ENCODE data around the gene OGFOD2.
A peak's percentile ranks its signal among the peaks of the same experiment; 100 is the strongest.

Gene OGFOD2

GRCh38 chr12:122974892-122975789 lies at the start of gene OGFOD2:
OGFOD2 (plus strand) TSS chr12:122975244; CDS start chr12:122975252, 8 bp downstream.
- peak within 1 kb of the TSS; percentile 99 for H2AFZ ChIP-seq (ENCODE audit: low read length, unreplicated experiment)
- peak within 1 kb of the TSS; percentile 99 for H3K4me3 ChIP-seq (ENCODE audit: low read depth, low read length)
- H3K27ac ChIP-seq (ENCODE audit: low read depth, low read length), result peak within 1 kb of the TSS; percentile 94
- peaks cover 29% of the 10 kb centered on the region for H3K4me1 ChIP-seq (ENCODE audit: control insufficient read depth, insufficient read depth, low read length, unreplicated experiment)
- peaks cover 44% of the 10 kb centered on the region for H3K79me2 ChIP-seq (ENCODE audit: control insufficient read depth, insufficient read depth, low read length, unreplicated experiment)
- no peaks in the 10 kb centered on the region for H3K36me3 ChIP-seq (ENCODE audit: insufficient read depth, low read length)
- H3K27me3 ChIP-seq (ENCODE audit: insufficient read depth, low read length), result no peaks in the 10 kb centered on the region

GRCh38 chr12:122927756-122928403 lies 47.2 kb upstream of the OGFOD2 start:
- Histone ChIP-seq H3K79me2 (ENCODE audit: control insufficient read depth, insufficient read depth, low read length, unreplicated experiment) (no peaks in the 10 kb centered on the region), H3K4me3 (ENCODE audit: low read depth, low read length) (no peak overlapping the region), H3K27me3 (ENCODE audit: insufficient read depth, low read length) (no peaks in the 10 kb centered on the region), H3K27ac (ENCODE audit: low read depth, low read length) (no peak overlapping the region), H2AFZ (ENCODE audit: low read length, unreplicated experiment) (no peak overlapping the region), H3K4me1 (ENCODE audit: control insufficient read depth, insufficient read depth, low read length, unreplicated experiment) (no peaks in the 10 kb centered on the region), H3K36me3 (ENCODE audit: insufficient read depth, low read length) (no peaks in the 10 kb centered on the region)

DNA sequence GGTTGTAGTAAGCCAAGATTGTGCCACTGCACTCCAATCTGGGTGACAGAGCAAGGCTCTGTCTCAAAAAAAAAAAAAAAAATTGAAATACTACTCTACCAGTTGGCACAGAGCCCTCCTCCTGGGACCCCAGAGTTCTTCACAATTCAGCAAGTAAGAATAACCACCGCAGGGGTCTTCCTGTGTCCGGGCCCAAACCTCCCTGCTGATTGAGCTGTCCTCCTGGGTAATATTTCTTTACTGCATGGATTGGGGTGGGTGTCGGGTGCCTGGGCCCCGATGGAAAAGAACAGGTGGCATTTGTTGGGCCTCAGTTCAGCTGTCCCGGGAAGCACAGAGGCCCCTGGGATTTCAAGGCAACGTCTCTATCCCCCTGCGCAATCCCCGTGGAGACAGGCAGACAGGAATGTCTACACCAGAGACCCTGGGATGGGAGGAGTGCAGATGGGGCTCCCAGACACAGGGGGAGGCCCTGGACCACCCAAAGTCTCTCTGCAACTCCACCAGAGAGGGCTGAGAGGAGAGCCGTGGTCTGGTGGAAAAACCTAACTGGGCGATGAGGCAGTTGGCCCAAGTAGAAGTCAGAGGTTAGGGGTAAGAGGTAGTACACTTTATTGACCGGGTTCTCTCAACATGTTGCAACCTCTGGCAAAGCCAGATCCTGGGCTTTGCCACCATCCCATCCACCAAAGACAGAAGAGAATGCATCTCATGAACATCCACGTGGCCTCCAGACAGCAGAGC lies 46.5 kb upstream of the OGFOD2 start:
- Histone ChIP-seq H3K4me1 (ENCODE audit: control insufficient read depth, insufficient read depth, low read length, unreplicated experiment) (no peaks in the 10 kb centered on the region), H3K79me2 (ENCODE audit: control insufficient read depth, insufficient read depth, low read length, unreplicated experiment) (no peaks in the 10 kb centered on the region), H3K36me3 (ENCODE audit: insufficient read depth, low read length) (no peaks in the 10 kb centered on the region)

GRCh38 chr12:122929148-122929538 lies 45.9 kb upstream of the OGFOD2 start:
- Histone ChIP-seq H3K36me3 (ENCODE audit: insufficient read depth, low read length) (no peaks in the 10 kb centered on the region), H3K4me3 (ENCODE audit: low read depth, low read length) (no peak overlapping the region), H3K27me3 (ENCODE audit: insufficient read depth, low read length) (no peaks in the 10 kb centered on the region), H3K79me2 (ENCODE audit: control insufficient read depth, insufficient read depth, low read length, unreplicated experiment) (no peaks in the 10 kb centered on the region), H3K4me1 (ENCODE audit: control insufficient read depth, insufficient read depth, low read length, unreplicated experiment) (no peaks in the 10 kb centered on the region), H2AFZ (ENCODE audit: low read length, unreplicated experiment) (no peak overlapping the region), H3K27ac (ENCODE audit: low read depth, low read length) (no peak overlapping the region)

More for the DNA sequence above, 46.5 kb upstream of the OGFOD2 start:
- H3K4me3 ChIP-seq (ENCODE audit: low read depth, low read length), result no peak overlapping the region
- H2AFZ ChIP-seq (ENCODE audit: low read length, unreplicated experiment), result no peak overlapping the region
- no peaks in the 10 kb centered on the region for H3K27me3 ChIP-seq (ENCODE audit: insufficient read depth, low read length)
- H3K27ac ChIP-seq (ENCODE audit: low read depth, low read length), result no peak overlapping the region

GRCh38 chr12:122929812-122930211 lies 45.2 kb upstream of the OGFOD2 start:
- H3K79me2 ChIP-seq (ENCODE audit: control insufficient read depth, insufficient read depth, low read length, unreplicated experiment), result no peaks in the 10 kb centered on the region
- H2AFZ ChIP-seq (ENCODE audit: low read length, unreplicated experiment), result no peak overlapping the region
- H3K27ac ChIP-seq (ENCODE audit: low read depth, low read length), result no peak overlapping the region
- H3K36me3 ChIP-seq (ENCODE audit: insufficient read depth, low read length), result no peaks in the 10 kb centered on the region
- H3K4me3 ChIP-seq (ENCODE audit: low read depth, low read length), result no peak overlapping the region
- no peaks in the 10 kb centered on the region for H3K27me3 ChIP-seq (ENCODE audit: insufficient read depth, low read length)
- H3K4me1 ChIP-seq (ENCODE audit: control insufficient read depth, insufficient read depth, low read length, unreplicated experiment), result no peaks in the 10 kb centered on the region

GRCh38 chr12:122932207-122932606 lies 42.8 kb upstream of the OGFOD2 start:
- no peaks in the 10 kb centered on the region for H3K27me3 ChIP-seq (ENCODE audit: insufficient read depth, low read length)
- H3K79me2 ChIP-seq (ENCODE audit: control insufficient read depth, insufficient read depth, low read length, unreplicated experiment), result no peaks in the 10 kb centered on the region
- H2AFZ ChIP-seq (ENCODE audit: low read length, unreplicated experiment), result no peak overlapping the region
- H3K4me3 ChIP-seq (ENCODE audit: low read depth, low read length), result no peak overlapping the region
- no peaks in the 10 kb centered on the region for H3K36me3 ChIP-seq (ENCODE audit: insufficient read depth, low read length)
- H3K4me1 ChIP-seq (ENCODE audit: control insufficient read depth, insufficient read depth, low read length, unreplicated experiment), result no peaks in the 10 kb centered on the region
- no peak overlapping the region for H3K27ac ChIP-seq (ENCODE audit: low read depth, low read length)

- Histone ChIP-seq H3K27ac (ENCODE audit: low read depth, low read length) (no peak overlapping the region), H3K27me3 (ENCODE audit: insufficient read depth, low read length) (no peaks in the 10 kb centered on the region), H3K4me1 (ENCODE audit: control insufficient read depth, insufficient read depth, low read length, unreplicated experiment) (no peaks in the 10 kb centered on the region), H3K79me2 (ENCODE audit: control insufficient read depth, insufficient read depth, low read length, unreplicated experiment) (no peaks in the 10 kb centered on the region), H3K4me3 (ENCODE audit: low read depth, low read length) (no peak overlapping the region), H3K36me3 (ENCODE audit: insufficient read depth, low read length) (no peaks in the 10 kb centered on the region), H2AFZ (ENCODE audit: low read length, unreplicated experiment) (no peak overlapping the region)
Measured at GRCh38 chr12:122934722-122935121, 40.3 kb upstream of the OGFOD2 start.

- Histone ChIP-seq H3K27me3 (ENCODE audit: insufficient read depth, low read length) (no peaks in the 10 kb centered on the region), H3K36me3 (ENCODE audit: insufficient read depth, low read length) (no peaks in the 10 kb centered on the region), H3K79me2 (ENCODE audit: control insufficient read depth, insufficient read depth, low read length, unreplicated experiment) (no peaks in the 10 kb centered on the region), H3K27ac (ENCODE audit: low read depth, low read length) (no peak overlapping the region), H3K4me1 (ENCODE audit: control insufficient read depth, insufficient read depth, low read length, unreplicated experiment) (no peaks in the 10 kb centered on the region), H2AFZ (ENCODE audit: low read length, unreplicated experiment) (no peak overlapping the region), H3K4me3 (ENCODE audit: low read depth, low read length) (no peak overlapping the region)
Measured at GRCh38 chr12:122935318-122935717, 39.7 kb upstream of the OGFOD2 start.

- H3K27ac ChIP-seq (ENCODE audit: low read depth, low read length), result no peak overlapping the region
- H3K79me2 ChIP-seq (ENCODE audit: control insufficient read depth, insufficient read depth, low read length, unreplicated experiment), result no peaks in the 10 kb centered on the region
- peaks cover 17% of the 10 kb centered on the region for H3K4me1 ChIP-seq (ENCODE audit: control insufficient read depth, insufficient read depth, low read length, unreplicated experiment)
- no peak overlapping the region for H3K4me3 ChIP-seq (ENCODE audit: low read depth, low read length)
- no peak overlapping the region for H2AFZ ChIP-seq (ENCODE audit: low read length, unreplicated experiment)
- H3K27me3 ChIP-seq (ENCODE audit: insufficient read depth, low read length), result no peaks in the 10 kb centered on the region
- no peaks in the 10 kb centered on the region for H3K36me3 ChIP-seq (ENCODE audit: insufficient read depth, low read length)
Measured at GRCh38 chr12:122937622-122938091, 37.4 kb upstream of the OGFOD2 start.

GRCh38 chr12:122939125-122939524 lies 35.9 kb upstream of the OGFOD2 start:
- Histone ChIP-seq H3K4me1 (ENCODE audit: control insufficient read depth, insufficient read depth, low read length, unreplicated experiment) (peaks cover 26% of the 10 kb centered on the region), H3K27me3 (ENCODE audit: insufficient read depth, low read length) (no peaks in the 10 kb centered on the region), H3K27ac (ENCODE audit: low read depth, low read length) (no peak overlapping the region), H3K36me3 (ENCODE audit: insufficient read depth, low read length) (no peaks in the 10 kb centered on the region), H2AFZ (ENCODE audit: low read length, unreplicated experiment) (no peak overlapping the region), H3K4me3 (ENCODE audit: low read depth, low read length) (no peak overlapping the region), H3K79me2 (ENCODE audit: control insufficient read depth, insufficient read depth, low read length, unreplicated experiment) (no peaks in the 10 kb centered on the region)

Measured in ACC112 (cell line).